Muscle of leg (tissue), 11 donors: Measurements from ENCODE around the gene RNF103. TPM values are rescaled to one million over a fixed set of nuclear protein-coding genes. Genes with fewer than 3 reads are reported as not detected.
A peak's percentile ranks its signal among the peaks of the same experiment; 100 is the strongest.

Experiments
- DNase-seq: peaks from one replicate; pipeline ENCODE4 v3.0.0; 2013
- H3K27ac ChIP-seq: one replicate; pipeline ENCODE4 v1.5.1; 2013; ENCODE audit warnings: mild to moderate bottlenecking, low read length, control low read depth
- H3K27me3 ChIP-seq: one replicate; pipeline ENCODE4 v1.6.1; 2013; ENCODE audit warnings: low read length; ENCODE audit not compliant: control insufficient read depth, insufficient read depth
- H3K36me3 ChIP-seq: one replicate; pipeline ENCODE4 v1.6.1; 2013; ENCODE audit warnings: low read length; ENCODE audit not compliant: control insufficient read depth, insufficient read depth
- H3K4me1 ChIP-seq: one replicate; pipeline ENCODE4 v1.6.1; 2013; ENCODE audit warnings: low read length; ENCODE audit not compliant: control insufficient read depth, insufficient read depth
- H3K4me3 ChIP-seq: one replicate; pipeline ENCODE4 v1.5.1; 2013; ENCODE audit warnings: low read length, control low read depth
- H3K9me3 ChIP-seq: replicated peaks from 2 replicates; pipeline ENCODE4 v1.6.1; 2013; ENCODE audit warnings: low read depth, low read length; ENCODE audit not compliant: control insufficient read depth
- WGBS: methylation state at CpG from one replicate; pipeline ENCODE4 v1.1.5; 2013; ENCODE audit warnings: missing lambda C conversion rate; ENCODE audit not compliant: insufficient coverage; 5-methylcytosine and 5-hydroxymethylcytosine counted together
- polyA plus RNA-seq, 8 donors: library from polyadenylated mRNA; unstranded; fragments of 120-200 nt; gene quantifications; one replicate each; pipeline versions ENCODE4 v1.2.1 to v1.2.3, GENCODE V29; 2013; ENCODE audit warnings: inconsistent platforms in 1 of 8, low replicate concordance in 1 of 8; ENCODE audit not compliant: insufficient read length in 8 of 8, insufficient read depth in 1 of 8
- total RNA-seq: library from RNA; stranded (reverse); fragments of 120-200 nt; gene quantifications from one replicate; pipeline ENCODE4 v1.2.4, GENCODE V29; 2013

Gene RNF103
- total and polyA plus RNA-seq, 9 donors: 19.7 to 35.2 (median 30.0) TPM

DNA sequence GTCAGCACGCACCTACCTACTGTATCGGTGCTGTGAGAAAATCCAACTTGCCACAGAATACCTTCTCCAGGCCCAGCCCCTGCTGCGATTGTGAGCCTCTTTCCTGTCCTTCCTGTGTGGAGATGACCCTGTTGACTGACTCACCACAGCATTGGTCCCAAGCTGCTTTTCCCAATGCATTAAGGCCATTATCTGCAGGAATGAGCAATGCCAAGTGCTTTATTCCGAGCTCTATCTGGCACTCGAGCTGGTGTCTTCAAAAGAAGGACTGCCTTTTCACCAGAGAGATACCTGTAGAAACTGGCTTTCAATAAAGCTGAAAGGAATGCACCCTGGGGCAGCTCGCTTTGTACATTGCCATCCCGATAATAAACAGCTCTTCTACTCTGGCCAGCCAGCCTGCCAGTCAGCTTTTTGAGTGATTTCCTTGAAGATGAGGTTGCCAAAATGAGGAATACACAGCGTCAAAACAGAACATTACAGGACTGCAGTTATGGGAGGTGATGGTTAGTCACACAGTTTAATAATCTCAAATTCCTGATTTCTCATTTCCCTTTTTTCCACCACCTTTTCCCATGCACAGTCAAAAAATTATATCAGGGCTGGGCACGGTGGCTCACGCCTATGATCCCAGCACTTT lies 8.3 kb upstream of the RNF103 start:
- peaks cover 13% of the 10 kb centered on the region for H3K4me1 ChIP-seq
- H3K9me3 ChIP-seq: no peaks in the 10 kb centered on the region
- H3K36me3 ChIP-seq: no peaks in the 10 kb centered on the region
- no peaks in the 10 kb centered on the region for H3K27me3 ChIP-seq
- DNase-seq: no peak
- WGBS: 70% methylated on average over 6 of the region's 10 CpGs
- no peak overlapping the region for H3K27ac ChIP-seq
- H3K4me3 ChIP-seq: no peak overlapping the region

DNA sequence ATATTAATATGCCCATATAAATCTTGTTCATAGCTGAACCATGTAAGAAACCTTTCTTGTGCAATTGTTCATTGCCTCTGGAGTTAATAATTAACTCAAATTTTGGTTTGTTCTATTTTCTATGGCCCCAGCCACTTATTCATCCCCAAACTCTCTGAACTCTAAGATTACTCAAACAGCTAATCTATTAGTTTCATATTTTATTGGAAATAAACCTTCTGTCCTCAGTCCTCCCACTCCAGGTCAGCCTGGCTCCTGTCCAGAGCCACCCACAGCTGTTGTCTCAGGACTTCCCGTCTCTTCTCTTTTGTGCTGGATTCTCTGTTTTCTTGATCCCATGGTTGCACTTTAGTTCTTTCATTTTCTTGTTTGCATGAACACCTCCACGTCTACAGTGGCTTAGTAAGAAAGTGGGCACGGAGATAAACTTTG lies 4.4 kb upstream of the RNF103 start:
- Histone ChIP-seq H3K27me3 (no peaks in the 10 kb centered on the region), H3K27ac (no peak overlapping the region), H3K36me3 (no peaks in the 10 kb centered on the region), H3K4me3 (no peak overlapping the region), H3K9me3 (no peaks in the 10 kb centered on the region), H3K4me1 (peaks cover 9% of the 10 kb centered on the region)
- no CpG with 5 or more reads among the region's 3 CpGs for WGBS
- DNase-seq: peak; percentile 38

DNA sequence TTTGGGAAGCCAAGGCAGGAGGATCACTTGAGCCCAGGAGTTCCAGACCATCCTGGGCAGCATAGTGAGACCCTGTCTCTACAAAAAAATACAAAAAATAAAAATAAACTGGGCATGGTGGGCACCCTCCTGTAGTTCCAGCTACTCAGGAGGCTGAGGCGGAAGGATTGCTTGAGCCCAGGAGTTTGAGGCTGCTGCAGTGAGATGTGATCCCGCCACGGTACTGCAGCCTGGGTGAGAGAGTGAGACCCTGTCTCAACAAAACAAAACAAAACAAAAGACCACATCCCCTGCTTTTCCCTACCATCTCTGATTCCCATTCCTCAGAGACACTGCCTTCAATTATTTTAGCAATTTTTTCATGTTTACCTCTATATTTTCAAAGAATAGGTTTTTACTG lies 3.9 kb upstream of the RNF103 start:
- Histone ChIP-seq H3K36me3 (no peaks in the 10 kb centered on the region), H3K27me3 (no peaks in the 10 kb centered on the region), H3K4me1 (peaks cover 5% of the 10 kb centered on the region), H3K9me3 (no peaks in the 10 kb centered on the region), H3K4me3 (no peak overlapping the region), H3K27ac (no peak overlapping the region)
- WGBS: 85% methylated on average over 2 of the region's 3 CpGs
- no peak for DNase-seq

DNA sequence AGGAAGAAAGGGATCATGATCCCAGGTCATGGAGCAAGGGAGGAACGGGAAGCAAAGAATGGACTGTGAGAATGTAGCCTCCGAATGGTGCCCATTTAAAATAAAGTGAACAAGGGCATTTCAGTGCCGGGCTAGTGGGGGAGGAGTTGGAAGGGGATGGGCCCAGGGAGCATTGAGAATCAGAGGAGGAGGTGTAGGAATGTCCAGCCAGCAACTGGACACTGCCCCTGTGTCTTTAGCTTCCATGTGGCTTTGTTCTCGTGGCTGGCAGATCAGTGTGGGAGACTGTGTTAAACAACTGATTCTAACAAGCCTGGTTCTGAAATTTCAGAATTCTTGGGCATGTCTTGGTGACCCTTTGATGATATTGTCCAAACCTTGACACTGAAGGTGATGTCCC lies 1.4 kb upstream of the RNF103 start:
- Histone ChIP-seq H3K27me3 (no peaks in the 10 kb centered on the region), H3K36me3 (peaks cover 2% of the 10 kb centered on the region), H3K27ac (no peak overlapping the region), H3K4me1 (peaks cover 5% of the 10 kb centered on the region), H3K4me3 (no peak overlapping the region), H3K9me3 (no peaks in the 10 kb centered on the region)
- 79% methylated on average over 4 of the region's 4 CpGs for WGBS
- no peak for DNase-seq

DNA sequence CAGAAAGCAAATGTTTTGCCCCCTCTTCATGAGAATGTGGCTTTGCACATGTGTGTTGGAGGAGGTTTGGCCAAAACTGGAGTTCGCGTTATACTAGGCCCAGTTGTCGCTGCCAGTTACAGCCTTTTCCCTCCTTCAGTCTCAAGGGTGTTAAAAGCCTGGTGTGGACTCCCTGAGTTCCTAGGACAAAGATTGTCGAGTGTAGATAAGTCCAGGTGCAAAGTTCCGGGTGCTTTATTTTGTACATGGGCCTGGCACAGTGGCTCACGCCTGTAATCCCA lies 542 bp upstream of the RNF103 start:
- peak overlapping the region; percentile 88 for H3K4me3 ChIP-seq
- peaks cover 5% of the 10 kb centered on the region for H3K4me1 ChIP-seq
- no peaks in the 10 kb centered on the region for H3K27me3 ChIP-seq
- peaks cover 5% of the 10 kb centered on the region for H3K36me3 ChIP-seq
- DNase-seq: peak; percentile 74
- 78% methylated on average over 5 of the region's 6 CpGs for WGBS
- no peaks in the 10 kb centered on the region for H3K9me3 ChIP-seq
- H3K27ac ChIP-seq: peak overlapping the region; percentile 99

DNA sequence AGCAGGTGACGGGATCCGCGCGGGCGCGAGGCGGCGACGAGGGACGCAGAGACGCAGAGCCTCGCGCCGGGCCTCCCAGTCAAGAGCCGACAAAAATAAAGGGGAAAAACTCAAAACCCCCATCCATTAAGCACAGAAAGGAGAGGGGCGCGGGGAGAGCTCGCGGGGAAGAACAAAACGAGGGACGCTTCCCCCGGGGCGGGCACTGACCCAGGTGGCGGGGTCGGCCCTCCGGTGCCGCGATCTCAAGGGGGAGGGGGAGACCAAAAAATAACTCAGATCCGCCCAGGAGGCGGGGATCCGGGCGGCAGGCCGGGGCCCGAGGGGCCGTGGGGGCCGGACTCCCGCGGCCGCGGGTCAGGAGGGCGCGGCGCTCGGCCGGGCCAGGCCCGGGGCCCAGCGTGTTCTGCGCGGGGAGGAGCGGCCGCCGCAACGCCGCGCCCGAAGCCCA lies 597 bp downstream of the RNF103 start:
- Histone ChIP-seq H3K9me3 (no peaks in the 10 kb centered on the region), H3K36me3 (peaks cover 9% of the 10 kb centered on the region), H3K4me3 (peak overlapping the region; percentile 74), H3K27ac (peak overlapping the region; percentile 99), H3K27me3 (no peaks in the 10 kb centered on the region), H3K4me1 (peaks cover 5% of the 10 kb centered on the region)
- DNase-seq: peak; percentile 86
- under 1% methylated on average over 40 of the region's 56 CpGs for WGBS

DNA sequence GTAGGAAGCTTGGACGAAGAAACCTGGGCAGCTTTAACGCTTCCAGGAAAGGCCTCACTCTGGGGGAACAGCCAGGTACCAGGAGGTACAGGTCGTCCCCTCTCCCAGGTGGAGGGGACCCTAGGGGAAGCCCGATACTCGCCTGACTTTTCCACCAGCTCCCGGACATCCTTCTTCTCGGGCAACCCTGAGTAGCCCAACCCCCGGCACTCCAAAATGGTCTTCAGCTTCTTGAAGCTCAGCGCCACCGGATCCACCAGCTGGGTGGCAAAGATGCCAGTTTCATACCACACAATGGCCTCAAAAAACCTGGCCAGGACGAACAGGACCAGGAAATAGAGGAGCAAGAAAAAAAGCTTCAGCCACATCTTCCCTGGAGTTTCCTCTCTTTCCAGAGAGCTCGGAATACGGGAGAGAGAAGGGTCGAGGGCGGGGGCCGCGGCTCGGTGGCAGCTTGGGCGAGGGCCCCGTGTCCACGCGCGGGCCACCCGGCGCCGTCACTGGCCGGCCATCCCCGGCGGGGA lies 1.1 kb downstream of the RNF103 start:
- no peaks in the 10 kb centered on the region for H3K27me3 ChIP-seq
- peaks cover 11% of the 10 kb centered on the region for H3K36me3 ChIP-seq
- peak; percentile 54 for DNase-seq
- peak overlapping the region; percentile 74 for H3K4me3 ChIP-seq
- H3K27ac ChIP-seq: peak overlapping the region; percentile 99
- under 1% methylated on average over 22 of the region's 29 CpGs for WGBS
- peaks cover 5% of the 10 kb centered on the region for H3K4me1 ChIP-seq
- no peaks in the 10 kb centered on the region for H3K9me3 ChIP-seq

DNA sequence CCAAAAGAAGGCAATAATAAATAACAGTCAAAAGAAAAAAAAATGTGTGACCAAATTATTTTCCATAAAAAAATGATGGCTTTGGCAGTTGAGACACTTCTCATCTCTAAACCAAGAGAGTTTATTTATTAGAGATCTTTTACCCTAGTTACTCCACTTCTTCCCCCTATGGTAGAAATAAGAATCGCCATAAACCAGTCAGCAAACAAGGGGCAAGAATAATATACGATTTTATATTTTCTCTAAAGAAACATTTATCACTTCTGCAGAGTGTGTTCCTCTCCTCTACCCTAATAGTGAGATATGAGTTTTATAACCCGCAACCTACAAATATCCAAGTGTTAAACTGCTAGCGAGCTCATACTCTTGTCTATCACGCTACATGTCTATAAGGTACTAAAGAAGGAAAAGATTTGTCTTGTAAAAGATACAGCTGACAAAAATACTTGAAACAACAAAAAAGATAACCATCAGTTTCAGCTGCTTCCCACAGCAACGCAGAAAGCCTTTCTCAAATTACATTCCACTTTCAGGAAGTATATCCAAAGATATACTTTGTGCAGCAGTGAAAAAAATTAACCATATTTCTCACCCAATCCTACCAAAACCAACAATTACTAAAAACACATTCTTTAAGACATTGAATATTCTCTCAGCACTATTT lies 2.3 kb downstream of the RNF103 start:
- peak; percentile 24 for DNase-seq
- peaks cover 14% of the 10 kb centered on the region for H3K36me3 ChIP-seq
- H3K4me3 ChIP-seq: peak overlapping the region; percentile 74
- WGBS: 0% methylated on average over 1 of the region's 6 CpGs
- peak overlapping the region; percentile 99 for H3K27ac ChIP-seq
- H3K9me3 ChIP-seq: no peaks in the 10 kb centered on the region
- peaks cover 5% of the 10 kb centered on the region for H3K4me1 ChIP-seq
- no peaks in the 10 kb centered on the region for H3K27me3 ChIP-seq

DNA sequence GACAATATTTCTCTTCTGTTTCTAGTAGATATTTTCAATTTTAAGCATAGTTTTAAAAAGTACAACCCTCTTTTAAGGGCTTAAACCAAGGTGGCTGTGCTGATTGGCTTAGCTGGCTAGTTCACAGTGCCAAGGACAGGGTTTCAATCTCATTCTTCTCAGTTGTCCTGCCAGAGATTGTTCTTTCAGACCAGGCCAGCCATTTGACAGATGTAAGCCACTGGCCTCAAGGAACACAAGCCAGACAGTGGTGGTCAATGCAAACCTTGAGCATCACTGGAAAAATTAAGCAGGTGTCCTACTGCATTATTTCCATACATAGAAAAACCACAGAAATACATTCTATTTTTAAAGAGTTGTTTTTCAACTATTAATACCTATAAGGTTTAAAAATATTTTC lies 5.9 kb downstream of the RNF103 start:
- Histone ChIP-seq H3K4me3 (no peak overlapping the region), H3K27me3 (no peaks in the 10 kb centered on the region), H3K4me1 (no peaks in the 10 kb centered on the region), H3K27ac (no peak overlapping the region), H3K9me3 (no peaks in the 10 kb centered on the region), H3K36me3 (peaks cover 33% of the 10 kb centered on the region)
- no peak for DNase-seq

DNA sequence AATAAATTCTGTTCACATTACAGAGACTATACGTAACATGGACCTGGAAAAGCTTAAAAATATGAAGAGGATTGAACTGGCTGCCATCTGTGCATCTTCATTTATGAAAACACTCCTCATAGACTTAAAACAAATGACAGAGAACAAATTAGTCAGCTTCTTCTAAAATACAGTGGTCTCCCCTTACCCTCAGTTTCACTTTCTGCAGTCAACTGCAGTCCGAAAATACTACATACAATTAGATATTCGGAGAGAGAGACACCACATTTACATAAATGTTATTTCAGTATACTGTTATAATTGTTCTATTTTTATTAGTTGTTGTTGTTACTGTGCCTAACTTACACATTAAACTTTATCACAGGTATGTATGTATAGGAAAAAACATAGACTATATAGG lies 6.5 kb downstream of the RNF103 start:
- DNase-seq: no peak
- Histone ChIP-seq H3K27me3 (no peaks in the 10 kb centered on the region), H3K4me3 (no peak overlapping the region), H3K9me3 (no peaks in the 10 kb centered on the region), H3K36me3 (peaks cover 33% of the 10 kb centered on the region), H3K27ac (no peak overlapping the region), H3K4me1 (no peaks in the 10 kb centered on the region)
- WGBS: no CpG with 5 or more reads among the region's 3 CpGs
